Omental fat pad (tissue), 4 donors: Measurements from ENCODE around the gene PCAT7. TPM values are rescaled to one million over a fixed set of nuclear protein-coding genes. Genes with fewer than 3 reads are reported as not detected.

ENCODE experiments used
- ATAC-seq: fragments of 150-250 bp; one replicate; pipeline ENCODE4 v1.9.1; 2016; ENCODE audit warnings: mild to moderate bottlenecking, moderate library complexity; ENCODE audit not compliant: low FRiP score
- DNase-seq: peaks from one replicate; pipeline ENCODE4 v3.0.0-alpha.2; 2019; ENCODE audit warnings: low spot score
- CTCF ChIP-seq, 3 donors: fragments of 450-650 bp; IDR thresholded peaks; one replicate each; pipeline ENCODE4 v1.5.1; 2016 to 2017; ENCODE audit warnings: antibody characterized with exemption in 3 of 3, mild to moderate bottlenecking in 3 of 3, moderate library complexity in 2 of 3
- total RNA-seq, 4 donors: library from RNA; depleted of rRNA; stranded (reverse); fragments of >200 nt; gene quantifications; one replicate each; pipeline ENCODE4 v1.1.0, GENCODE V29; 2016

Gene PCAT7
- total RNA-seq, 4 donors from 2014 or later, result not detected

DNA sequence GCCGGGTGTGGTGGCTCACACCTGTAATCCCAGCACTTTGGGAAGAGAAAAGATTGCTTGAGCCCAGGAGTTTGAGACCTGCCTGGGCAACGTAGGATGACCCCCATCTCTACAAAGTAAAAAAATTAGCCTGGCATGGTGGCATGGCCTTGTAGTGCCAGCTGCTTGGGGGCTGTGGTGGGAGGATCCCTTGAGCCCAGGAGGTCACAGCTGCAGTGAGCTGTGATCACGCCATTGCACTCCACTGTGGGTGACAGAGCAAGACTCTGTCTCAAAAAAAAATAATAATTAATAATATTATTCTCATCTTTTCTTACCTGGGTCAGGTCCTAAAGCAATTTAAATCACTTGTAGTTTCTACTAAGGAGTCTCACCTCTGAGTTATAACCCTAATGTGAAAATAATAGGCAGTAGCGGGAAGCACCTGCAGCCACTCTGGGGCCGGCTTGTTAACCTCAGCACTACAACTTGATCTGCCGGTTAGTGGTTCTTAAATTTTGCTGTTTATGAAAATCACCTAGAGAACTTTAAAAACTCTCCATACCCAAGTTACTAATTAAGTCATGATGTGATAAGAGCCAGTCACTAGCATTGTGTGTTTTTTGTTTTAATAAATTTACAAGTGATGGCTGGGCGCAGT, 29.4 kb upstream of the PCAT7 start:
- no peak for TF ChIP-seq CTCF (IDR thresholded peaks at IDR 0.05)
- DNase-seq, result no peak
- no peak for ATAC-seq

GRCh38 chr9:94526271-94526670, 28.6 kb upstream of the PCAT7 start:
- DNase-seq (no peak), ATAC-seq (no peak)
- no peak for TF ChIP-seq CTCF (IDR thresholded peaks at IDR 0.05)

DNA sequence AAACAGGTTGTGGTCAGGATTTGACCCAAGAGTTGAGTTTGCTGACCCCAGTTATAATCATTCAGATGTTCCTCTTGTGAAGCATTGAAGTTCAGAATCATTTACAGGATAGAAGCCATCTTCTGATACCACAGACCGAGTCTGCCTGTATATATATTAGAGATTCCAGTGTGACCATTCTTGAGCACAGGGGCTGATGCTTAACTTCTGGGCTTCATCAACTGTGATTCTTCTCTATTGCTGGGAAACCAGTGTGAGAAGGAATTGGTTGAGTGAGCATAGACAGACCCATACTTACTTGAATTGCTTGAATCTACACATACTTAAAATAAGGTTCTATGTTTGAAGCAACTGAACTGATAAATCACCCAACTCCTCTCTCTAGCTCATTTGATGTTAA, 27.9 kb upstream of the PCAT7 start:
- ATAC-seq (no peak), DNase-seq (no peak)
- TF ChIP-seq CTCF (IDR thresholded peaks at IDR 0.05), result no peak

GRCh38 chr9:94528886-94529285, 26.0 kb upstream of the PCAT7 start:
- TF ChIP-seq CTCF (IDR thresholded peaks at IDR 0.05), result no peak
- ATAC-seq (no peak), DNase-seq (no peak)

DNA sequence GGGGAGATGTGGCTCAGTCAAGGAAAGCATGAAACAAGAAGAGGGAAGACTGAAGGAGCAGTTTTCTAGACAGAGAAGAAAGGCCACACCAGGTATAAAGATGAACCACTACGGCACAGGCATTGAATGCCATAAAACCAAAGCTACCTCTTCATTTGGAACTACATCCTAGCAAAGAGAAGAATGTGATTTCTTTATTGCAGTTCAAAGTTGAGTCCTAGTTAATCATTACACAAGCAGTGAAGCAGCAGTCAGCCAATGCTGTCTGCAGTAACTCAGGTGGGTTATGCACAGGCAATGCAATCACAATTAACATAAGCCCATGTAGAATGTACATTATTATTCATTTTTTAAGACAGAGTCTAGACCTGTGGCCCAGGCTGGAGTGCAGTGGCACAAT, 21.7 kb upstream of the PCAT7 start:
- no peak for DNase-seq
- no peak for TF ChIP-seq CTCF (IDR thresholded peaks at IDR 0.05)

GRCh38 chr9:94533601-94534000, 21.3 kb upstream of the PCAT7 start:
- no peak for TF ChIP-seq CTCF (IDR thresholded peaks at IDR 0.05)
- DNase-seq (no peak), ATAC-seq (no peak)

More for the DNA sequence above, 21.7 kb upstream of the PCAT7 start:
- ATAC-seq, result no peak

DNA sequence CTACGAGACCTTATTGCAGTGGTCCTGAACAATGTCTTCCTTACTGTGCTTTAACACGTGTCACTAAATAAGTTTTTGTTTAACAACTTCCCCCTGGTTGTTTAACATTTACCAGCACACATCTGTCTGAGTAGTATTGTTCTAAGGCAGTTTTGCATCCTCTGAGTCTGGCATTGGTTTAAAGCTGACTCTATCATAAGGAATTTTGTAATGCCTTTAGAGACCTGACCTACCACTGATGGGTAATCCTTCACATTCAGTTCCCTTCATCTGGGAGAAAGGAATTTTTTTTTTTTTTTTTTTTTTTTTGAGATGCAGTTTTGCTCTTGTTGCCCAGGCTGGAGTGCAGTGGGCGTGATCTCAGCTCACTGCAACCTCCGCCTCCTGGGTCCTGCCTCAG, 20.0 kb upstream of the PCAT7 start:
- no peak for ATAC-seq
- DNase-seq, result no peak
- no peak for TF ChIP-seq CTCF (IDR thresholded peaks at IDR 0.05)
